ENCODE measurements around the gene CHAD.

GRCh38 chr17:50458701-50459676 lies 9.7 kb downstream of the CHAD start:
- TF ChIP-seq CTCF (IDR thresholded peaks at IDR 0.05; ENCODE audit: poor library complexity, severe bottlenecking) = no peak
- TF ChIP-seq POLR2AphosphoS5 (IDR thresholded peaks at IDR 0.05) = no peak
- no peak for TF ChIP-seq TAF1 (IDR thresholded peaks at IDR 0.05; ENCODE audit: low read depth)
- TF ChIP-seq SMC3 (conservative IDR thresholded peaks at IDR 0.05; ENCODE audit: poor library complexity) = no peak
- no peak for TF ChIP-seq REST (IDR thresholded peaks at IDR 0.05; ENCODE audit: borderline replicate concordance)
- no peak for TF ChIP-seq EZH2 (IDR thresholded peaks at IDR 0.05; ENCODE audit: borderline replicate concordance, insufficient read depth, low read length, poor library complexity, severe bottlenecking)
- no peak for TF ChIP-seq RAD21 (conservative IDR thresholded peaks at IDR 0.05)
- TF ChIP-seq MXI1 (conservative IDR thresholded peaks at IDR 0.05; ENCODE audit: poor library complexity, severe bottlenecking) = no peak
- TF ChIP-seq EP300 (conservative IDR thresholded peaks at IDR 0.05; ENCODE audit: poor library complexity, severe bottlenecking) = no peak

Measured in neural cell (in vitro differentiated cells).